K562 (cell line): ENCODE results near the gene ACTG2.

Experiments
- BCL6 ChIP-seq: fragments of 250-450 bp; sonication (Bioruptor Pico); IDR thresholded peaks from 2 replicates; pipeline ENCODE4 v1.4.0; 2020
- CBX8 ChIP-seq: fragments of 200-600 bp; sonication (generic); IDR thresholded peaks from 2 replicates; pipeline ENCODE4 v1.6.1; 2012; ENCODE audit warnings: borderline replicate concordance, mixed run types, low read depth, mild to moderate bottlenecking, moderate library complexity, mixed read lengths, low read length, control low read depth, inconsistent platforms; ENCODE audit not compliant: poor library complexity, severe bottlenecking; ENCODE audit errors: extremely low read depth
- CHD1 ChIP-seq: fragments of 200-600 bp; sonication (generic); IDR thresholded peaks from one replicate; pipeline ENCODE4 v1.6.1; 2012; ENCODE audit warnings: mild to moderate bottlenecking, moderate library complexity, low read length, inconsistent platforms
- KLF13 ChIP-seq: fragments of 450-650 bp; IDR thresholded peaks from 2 replicates; pipeline ENCODE4 v1.6.1; 2016; ENCODE audit warnings: missing genetic modification characterization, low read depth, mild to moderate bottlenecking, missing compliant biosample characterization, moderate library complexity, borderline replicate concordance
- MTF1 ChIP-seq: fragments of 250-450 bp; sonication (Bioruptor Pico); IDR thresholded peaks from 2 replicates; pipeline ENCODE4 v1.9.0; 2021; ENCODE audit warnings: moderate library complexity, mild to moderate bottlenecking, inconsistent platforms, borderline replicate concordance
- PHF8 ChIP-seq: fragments of 200-600 bp; sonication (generic); IDR thresholded peaks from 2 replicates; pipeline ENCODE4 v1.6.1; 2012; ENCODE audit warnings: mixed run types, mild to moderate bottlenecking, inconsistent platforms, low read length, moderate library complexity, borderline replicate concordance
- POLR2A ChIP-seq: fragments of 450-650 bp; conservative IDR thresholded peaks from 2 replicates; pipeline ENCODE4 v1.6.1; 2016
- RBM22 ChIP-seq: fragments of 200-400 bp; formaldehyde crosslinking; IDR thresholded peaks from 2 replicates; pipeline ENCODE4 v1.6.1; 2018; ENCODE audit warnings: low read length, low read depth; ENCODE audit not compliant: poor library complexity, severe bottlenecking
- ZNF3 ChIP-seq: fragments of 250-450 bp; sonication (Bioruptor Pico); IDR thresholded peaks from 2 replicates; pipeline ENCODE4 v1.5.0; 2021; ENCODE audit warnings: mild to moderate bottlenecking, moderate library complexity
- TF ChIP-seq, protein P1 (sequence below), 3 experiments: IDR thresholded peaks in 2 of 3; conservative IDR thresholded peaks in 1 of 3; 2 replicates each; pipeline ENCODE4 v1.5.1; 2011 to 2012; ENCODE audit warnings: low read length in 3 of 3, mild to moderate bottlenecking in 3 of 3, control low read depth in 2 of 3, improper control_type of control experiment in 1 of 3, inconsistent platforms in 1 of 3, low read depth in 1 of 3, mixed read lengths in 1 of 3, moderate library complexity in 1 of 3; ENCODE audit not compliant: insufficient read depth in 2 of 3
- TF ChIP-seq, protein P2 (sequence below): fragments of 450-650 bp; IDR thresholded peaks from 2 replicates; pipeline ENCODE4 v1.6.1; 2016; ENCODE audit warnings: antibody characterized with exemption
- TF ChIP-seq, protein P3 (sequence below): sonication (generic); formaldehyde crosslinking; IDR thresholded peaks from 2 replicates; pipeline ENCODE4 v1.8.1; 2022; ENCODE audit warnings: missing genetic modification reagents

DNA sequence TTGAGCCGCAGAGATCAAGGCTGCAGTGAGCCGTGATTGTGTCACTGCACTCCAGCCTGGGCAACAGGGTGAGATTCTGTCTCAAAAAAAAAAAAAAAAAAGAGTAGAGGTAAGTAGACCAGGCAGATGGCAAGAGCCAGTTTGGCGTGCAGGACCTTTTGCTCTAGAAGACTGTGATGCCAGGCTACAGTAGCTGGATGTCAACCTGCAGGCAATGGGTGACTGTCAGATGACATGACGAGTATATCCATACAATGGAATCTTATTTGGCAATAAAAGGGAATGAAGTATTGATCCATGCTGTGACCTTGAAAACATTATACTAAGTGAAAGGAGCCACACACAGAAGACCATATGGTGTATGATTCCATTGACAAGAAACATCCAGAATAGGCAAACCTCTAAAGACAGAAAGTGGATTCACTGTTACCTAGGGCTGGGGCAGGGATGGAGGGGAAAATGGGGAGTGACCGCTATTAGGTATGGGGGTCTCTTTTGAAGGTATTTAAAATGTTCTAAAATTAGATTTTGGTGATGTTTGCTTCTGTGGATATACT is 22.7 kb downstream of the ACTG2 start:
- TF ChIP-seq, protein P1, sequence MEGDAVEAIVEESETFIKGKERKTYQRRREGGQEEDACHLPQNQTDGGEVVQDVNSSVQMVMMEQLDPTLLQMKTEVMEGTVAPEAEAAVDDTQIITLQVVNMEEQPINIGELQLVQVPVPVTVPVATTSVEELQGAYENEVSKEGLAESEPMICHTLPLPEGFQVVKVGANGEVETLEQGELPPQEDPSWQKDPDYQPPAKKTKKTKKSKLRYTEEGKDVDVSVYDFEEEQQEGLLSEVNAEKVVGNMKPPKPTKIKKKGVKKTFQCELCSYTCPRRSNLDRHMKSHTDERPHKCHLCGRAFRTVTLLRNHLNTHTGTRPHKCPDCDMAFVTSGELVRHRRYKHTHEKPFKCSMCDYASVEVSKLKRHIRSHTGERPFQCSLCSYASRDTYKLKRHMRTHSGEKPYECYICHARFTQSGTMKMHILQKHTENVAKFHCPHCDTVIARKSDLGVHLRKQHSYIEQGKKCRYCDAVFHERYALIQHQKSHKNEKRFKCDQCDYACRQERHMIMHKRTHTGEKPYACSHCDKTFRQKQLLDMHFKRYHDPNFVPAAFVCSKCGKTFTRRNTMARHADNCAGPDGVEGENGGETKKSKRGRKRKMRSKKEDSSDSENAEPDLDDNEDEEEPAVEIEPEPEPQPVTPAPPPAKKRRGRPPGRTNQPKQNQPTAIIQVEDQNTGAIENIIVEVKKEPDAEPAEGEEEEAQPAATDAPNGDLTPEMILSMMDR (IDR thresholded peaks at IDR 0.05 in 2 of 3, conservative IDR thresholded peaks at IDR 0.05 in 1 of 3; ENCODE audit: insufficient read depth in 2 of 3, low read depth in 1 of 3, low read length in 3 of 3) = no peak
- TF ChIP-seq POLR2A (no peak), CHD1 (no peak), KLF13 (tag) (no peak), CBX8 (no peak), MTF1 (CRISPR knock-in tag) (no peak), PHF8 (no peak), RBM22 (no peak), ZNF3 (no peak), BCL6 (CRISPR knock-in tag) (no peak)
- TF ChIP-seq, protein P2, sequence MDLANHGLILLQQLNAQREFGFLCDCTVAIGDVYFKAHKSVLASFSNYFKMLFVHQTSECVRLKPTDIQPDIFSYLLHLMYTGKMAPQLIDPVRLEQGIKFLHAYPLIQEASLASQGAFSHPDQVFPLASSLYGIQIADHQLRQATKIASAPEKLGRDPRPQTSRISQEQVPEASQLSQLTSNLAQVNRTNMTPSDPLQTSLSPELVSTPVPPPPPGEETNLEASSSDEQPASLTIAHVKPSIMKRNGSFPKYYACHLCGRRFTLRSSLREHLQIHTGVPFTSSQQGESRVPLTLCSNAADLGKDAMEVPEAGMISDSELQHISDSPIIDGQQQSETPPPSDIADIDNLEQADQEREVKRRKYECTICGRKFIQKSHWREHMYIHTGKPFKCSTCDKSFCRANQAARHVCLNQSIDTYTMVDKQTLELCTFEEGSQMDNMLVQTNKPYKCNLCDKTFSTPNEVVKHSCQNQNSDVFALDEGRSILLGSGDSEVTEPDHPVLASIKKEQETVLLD = no peak
- TF ChIP-seq, protein P3, sequence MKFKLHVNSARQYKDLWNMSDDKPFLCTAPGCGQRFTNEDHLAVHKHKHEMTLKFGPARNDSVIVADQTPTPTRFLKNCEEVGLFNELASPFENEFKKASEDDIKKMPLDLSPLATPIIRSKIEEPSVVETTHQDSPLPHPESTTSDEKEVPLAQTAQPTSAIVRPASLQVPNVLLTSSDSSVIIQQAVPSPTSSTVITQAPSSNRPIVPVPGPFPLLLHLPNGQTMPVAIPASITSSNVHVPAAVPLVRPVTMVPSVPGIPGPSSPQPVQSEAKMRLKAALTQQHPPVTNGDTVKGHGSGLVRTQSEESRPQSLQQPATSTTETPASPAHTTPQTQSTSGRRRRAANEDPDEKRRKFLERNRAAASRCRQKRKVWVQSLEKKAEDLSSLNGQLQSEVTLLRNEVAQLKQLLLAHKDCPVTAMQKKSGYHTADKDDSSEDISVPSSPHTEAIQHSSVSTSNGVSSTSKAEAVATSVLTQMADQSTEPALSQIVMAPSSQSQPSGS (CRISPR knock-in tag) = no peak
